Astrocyte (in vitro differentiated cells and primary cell): Measurements from ENCODE around the gene OR2L5. TPM values are rescaled to one million over a fixed set of nuclear protein-coding genes. Genes with fewer than 3 reads are reported as not detected.

Source experiments
- DNase-seq: peaks from one replicate; pipeline ENCODE4 v3.0.0-alpha.2; 2010; ENCODE audit warnings: low read depth
- FAIRE-seq: peaks from 2 replicates; lab custom pipeline; 2011; peaks lifted over from hg19 to GRCh38; lab: Jason Lieb, UNC
- H2AFZ ChIP-seq: 2 replicates; pipeline ENCODE4 v1.6.0; 2012; ENCODE audit warnings: low read depth, low read length, inconsistent platforms
- H3K27ac ChIP-seq: 2 replicates; pipeline ENCODE4 v1.5.1; 2011; ENCODE audit warnings: low read depth, low read length, inconsistent platforms
- H3K27me3 ChIP-seq: 2 replicates; pipeline ENCODE4 v1.6.0; 2011; ENCODE audit warnings: low read length, inconsistent platforms; ENCODE audit not compliant: insufficient read depth
- H3K36me3 ChIP-seq: 2 replicates; pipeline ENCODE4 v1.5.1; 2011; ENCODE audit warnings: low read length, inconsistent platforms; ENCODE audit not compliant: insufficient read depth
- H3K4me1 ChIP-seq: 2 replicates; pipeline ENCODE4 v1.5.1; 2011; ENCODE audit warnings: low read length, inconsistent platforms; ENCODE audit not compliant: insufficient read depth
- H3K4me2 ChIP-seq: 2 replicates; pipeline ENCODE4 v1.6.0; 2012; ENCODE audit warnings: low read length, inconsistent platforms
- H3K4me3 ChIP-seq: 2 replicates; pipeline ENCODE4 v1.5.1; 2011; ENCODE audit warnings: low read depth, mild to moderate bottlenecking, low read length, inconsistent platforms; ENCODE audit not compliant: insufficient read depth
- H3K79me2 ChIP-seq: 2 replicates; pipeline ENCODE4 v1.6.0; 2012; ENCODE audit warnings: mild to moderate bottlenecking, low read length, inconsistent platforms; ENCODE audit not compliant: insufficient read depth
- H3K9ac ChIP-seq: 2 replicates; pipeline ENCODE4 v1.6.0; 2012; ENCODE audit warnings: mild to moderate bottlenecking, low read length, inconsistent platforms
- H3K9me3 ChIP-seq: 2 replicates; pipeline ENCODE4 v1.5.1; 2012; ENCODE audit warnings: low read depth, mild to moderate bottlenecking, low read length, inconsistent platforms; ENCODE audit not compliant: insufficient read depth
- H4K20me1 ChIP-seq: 2 replicates; pipeline ENCODE4 v1.6.0; 2012; ENCODE audit warnings: low read length, inconsistent platforms; ENCODE audit not compliant: insufficient read depth
- H3K27ac Mint-ChIP-seq: one replicate; pipeline ENCODE4 v1.8.0; 2021; ENCODE audit warnings: mild to moderate bottlenecking, mixed read lengths; ENCODE audit not compliant: unreplicated experiment
- H3K27me3 Mint-ChIP-seq: one replicate; pipeline ENCODE4 v1.8.0; 2021; ENCODE audit warnings: low read depth, mixed read lengths; ENCODE audit not compliant: unreplicated experiment
- H3K36me3 Mint-ChIP-seq: one replicate; pipeline ENCODE4 v1.8.0; 2021; ENCODE audit warnings: low read depth, mixed read lengths; ENCODE audit not compliant: unreplicated experiment
- H3K4me1 Mint-ChIP-seq: one replicate; pipeline ENCODE4 v1.8.0; 2021; ENCODE audit warnings: low read depth, mixed read lengths; ENCODE audit not compliant: unreplicated experiment
- H3K4me3 Mint-ChIP-seq: one replicate; pipeline ENCODE4 v1.8.0; 2021; ENCODE audit warnings: mild to moderate bottlenecking, moderate library complexity, mixed read lengths; ENCODE audit not compliant: unreplicated experiment
- H3K9me3 Mint-ChIP-seq: one replicate; pipeline ENCODE4 v1.8.0; 2021; ENCODE audit warnings: mild to moderate bottlenecking, mixed read lengths; ENCODE audit not compliant: unreplicated experiment
- CTCF ChIP-seq: IDR thresholded peaks from 2 replicates; pipeline ENCODE4 v1.5.1; 2011; ENCODE audit warnings: low read depth, mild to moderate bottlenecking, inconsistent platforms, low read length, moderate library complexity; ENCODE audit not compliant: insufficient read depth
- EZH2 ChIP-seq: IDR thresholded peaks from 2 replicates; pipeline ENCODE4 v1.6.1; 2012; ENCODE audit warnings: mild to moderate bottlenecking, low read length, inconsistent platforms; ENCODE audit not compliant: insufficient read depth
- total RNA-seq: library from RNA; stranded (reverse); gene quantifications from 2 replicates; pipeline ENCODE4 v1.2.1, GENCODE V29; 2021

Gene OR2L5
- total RNA-seq, 1 donor from 2014 or later = not detected

- H3K9me3 Mint-ChIP-seq = peaks cover 2% of the 10 kb centered on the region
Measured at GRCh38 chr1:248047008-248047407, 33.5 kb downstream of the OR2L5 start.

GRCh38 chr1:248054671-248055070 is 41.2 kb downstream of the OR2L5 start:
- Mint-ChIP-seq H3K9me3 (peaks cover 4% of the 10 kb centered on the region), H3K4me1 (no peaks in the 10 kb centered on the region), H3K27ac (no peak overlapping the region), H3K4me3 (no peak overlapping the region), H3K36me3 (no peaks in the 10 kb centered on the region), H3K27me3 (no peaks in the 10 kb centered on the region)
- H3K27ac ChIP-seq = no peak overlapping the region
- H3K4me2 ChIP-seq = no peak overlapping the region
- no peak overlapping the region for H2AFZ ChIP-seq
- H3K4me1 ChIP-seq = no peaks in the 10 kb centered on the region
- H3K27me3 ChIP-seq = no peaks in the 10 kb centered on the region
- DNase-seq (no peak), FAIRE-seq (no peak)
- no peak overlapping the region for H3K4me3 ChIP-seq
- H3K36me3 ChIP-seq = no peaks in the 10 kb centered on the region
- peaks cover 5% of the 10 kb centered on the region for H3K9me3 ChIP-seq
- no peak overlapping the region for H3K9ac ChIP-seq
- no peaks in the 10 kb centered on the region for H3K79me2 ChIP-seq
- TF ChIP-seq CTCF = no peak
- no peak for TF ChIP-seq EZH2
- no peaks in the 10 kb centered on the region for H4K20me1 ChIP-seq

More at GRCh38 chr1:248047008-248047407, 33.5 kb downstream of the OR2L5 start:
- Histone ChIP-seq H3K4me2 (no peak overlapping the region), H3K27ac (no peak overlapping the region), H2AFZ (no peak overlapping the region), H3K9ac (no peak overlapping the region), H3K4me1 (no peaks in the 10 kb centered on the region), H3K9me3 (peaks cover 10% of the 10 kb centered on the region), H3K36me3 (no peaks in the 10 kb centered on the region), H4K20me1 (no peaks in the 10 kb centered on the region), H3K79me2 (no peaks in the 10 kb centered on the region), H3K27me3 (no peaks in the 10 kb centered on the region), H3K4me3 (no peak overlapping the region)
- H3K4me1 Mint-ChIP-seq = no peaks in the 10 kb centered on the region
- no peaks in the 10 kb centered on the region for H3K36me3 Mint-ChIP-seq
- no peak for DNase-seq
- TF ChIP-seq EZH2 (no peak), CTCF (no peak)
- no peak overlapping the region for H3K27ac Mint-ChIP-seq
- no peak for FAIRE-seq
- H3K27me3 Mint-ChIP-seq = no peaks in the 10 kb centered on the region
- no peak overlapping the region for H3K4me3 Mint-ChIP-seq

GRCh38 chr1:248055261-248055660 is 41.8 kb downstream of the OR2L5 start:
- Mint-ChIP-seq H3K4me3 (no peak overlapping the region), H3K36me3 (no peaks in the 10 kb centered on the region), H3K27me3 (no peaks in the 10 kb centered on the region), H3K4me1 (no peaks in the 10 kb centered on the region), H3K9me3 (peaks cover 4% of the 10 kb centered on the region), H3K27ac (no peak overlapping the region)
- Histone ChIP-seq H3K4me3 (no peak overlapping the region), H3K9me3 (peaks cover 7% of the 10 kb centered on the region), H2AFZ (no peak overlapping the region), H3K27me3 (no peaks in the 10 kb centered on the region), H3K4me1 (no peaks in the 10 kb centered on the region), H3K9ac (no peak overlapping the region), H4K20me1 (no peaks in the 10 kb centered on the region), H3K79me2 (no peaks in the 10 kb centered on the region), H3K36me3 (no peaks in the 10 kb centered on the region), H3K27ac (no peak overlapping the region), H3K4me2 (no peak overlapping the region)
- FAIRE-seq (no peak), DNase-seq (no peak)
- TF ChIP-seq EZH2 (no peak), CTCF (no peak)
